SK-N-SH treated with all-trans-retinoic acid at 6 μM for 48 hours (cell line): Measurements from ENCODE around the gene NRARP.
A peak's percentile ranks its signal among the peaks of the same experiment; 100 is the strongest.

Experiments
- ATAC-seq: fragments of 200-7000 bp; cut with Tn5 transposase; 3 replicates; pipeline ENCODE4 v1.9.1; 2020; ENCODE audit warnings: mild to moderate bottlenecking, moderate library complexity
- ARNTL ChIP-seq: fragments of 450-650 bp; formaldehyde crosslinking; IDR thresholded peaks from 2 replicates; pipeline ENCODE4 v1.5.0; 2020; ENCODE audit warnings: low read depth, mild to moderate bottlenecking, moderate library complexity, borderline replicate concordance
- BACH2 ChIP-seq: fragments of 250-450 bp; sonication (Bioruptor Pico); IDR thresholded peaks from 2 replicates; pipeline ENCODE4 v1.9.0; 2021; ENCODE audit warnings: mild to moderate bottlenecking, borderline replicate concordance
- CSDC2 ChIP-seq: fragments of 250-450 bp; sonication (Bioruptor Pico); IDR thresholded peaks from 2 replicates; pipeline ENCODE4 v1.5.0; 2020; ENCODE audit warnings: mild to moderate bottlenecking, moderate library complexity
- CSRNP3 ChIP-seq: fragments of 250-450 bp; sonication (Bioruptor Pico); IDR thresholded peaks from 2 replicates; pipeline ENCODE4 v1.5.1; 2021; ENCODE audit warnings: mild to moderate bottlenecking, moderate library complexity
- ESRRG ChIP-seq: fragments of 250-450 bp; sonication (Bioruptor Pico); IDR thresholded peaks from 2 replicates; pipeline ENCODE4 v1.6.1; 2021; ENCODE audit warnings: mild to moderate bottlenecking
- GLIS3 ChIP-seq: fragments of 250-450 bp; sonication (Bioruptor Pico); IDR thresholded peaks from 2 replicates; pipeline ENCODE4 v1.5.0; 2020; ENCODE audit warnings: mild to moderate bottlenecking, moderate library complexity
- ISL1 ChIP-seq: fragments of 250-450 bp; sonication (Bioruptor Pico); IDR thresholded peaks from 2 replicates; pipeline ENCODE4 v2.1.2; 2022; ENCODE audit warnings: mild to moderate bottlenecking, moderate library complexity
- OSR1 ChIP-seq: fragments of 250-450 bp; sonication (Bioruptor Pico); IDR thresholded peaks from 2 replicates; pipeline ENCODE4 v1.8.0; 2022; ENCODE audit warnings: moderate library complexity, mild to moderate bottlenecking, inconsistent platforms
- PATZ1 ChIP-seq: fragments of 250-450 bp; sonication (Bioruptor Pico); IDR thresholded peaks from 2 replicates; pipeline ENCODE4 v1.8.0; 2020; ENCODE audit warnings: mild to moderate bottlenecking, moderate library complexity, borderline replicate concordance
- POU6F1 ChIP-seq: fragments of 250-450 bp; sonication (Bioruptor Pico); IDR thresholded peaks from 2 replicates; pipeline ENCODE4 v1.8.0; 2021; ENCODE audit warnings: low read depth, mild to moderate bottlenecking, moderate library complexity, borderline replicate concordance
- PPARA ChIP-seq: fragments of 250-450 bp; sonication (Bioruptor Pico); IDR thresholded peaks from 2 replicates; pipeline ENCODE4 v1.5.0; 2020; ENCODE audit warnings: mild to moderate bottlenecking, borderline replicate concordance
- RARB ChIP-seq: fragments of 250-450 bp; sonication (Bioruptor Pico); IDR thresholded peaks from 2 replicates; pipeline ENCODE4 v1.8.0; 2021; ENCODE audit warnings: mild to moderate bottlenecking, moderate library complexity
- SNAI2 ChIP-seq: fragments of 250-450 bp; sonication (Bioruptor Pico); IDR thresholded peaks from 2 replicates; pipeline ENCODE4 v1.5.0; 2020; ENCODE audit warnings: mild to moderate bottlenecking, moderate library complexity
- TOX ChIP-seq: fragments of 250-450 bp; sonication (Bioruptor Pico); IDR thresholded peaks from 2 replicates; pipeline ENCODE4 v1.8.0; 2021; ENCODE audit warnings: mild to moderate bottlenecking, moderate library complexity, borderline replicate concordance
- TSHZ2 ChIP-seq: fragments of 250-450 bp; sonication (Bioruptor Pico); IDR thresholded peaks from 2 replicates; pipeline ENCODE4 v1.5.0; 2020; ENCODE audit warnings: mild to moderate bottlenecking, moderate library complexity
- ZC3H10 ChIP-seq: fragments of 250-450 bp; sonication (Bioruptor Pico); IDR thresholded peaks from 2 replicates; pipeline ENCODE4 v1.5.1; 2021; ENCODE audit warnings: mild to moderate bottlenecking, moderate library complexity
- ZFP3 ChIP-seq: fragments of 250-450 bp; sonication (Bioruptor Pico); IDR thresholded peaks from 2 replicates; pipeline ENCODE4 v1.5.0; 2020; ENCODE audit warnings: mild to moderate bottlenecking, moderate library complexity
- ZFP30 ChIP-seq: fragments of 450-650 bp; formaldehyde crosslinking; IDR thresholded peaks from 2 replicates; pipeline ENCODE4 v1.5.0; 2022; ENCODE audit warnings: mild to moderate bottlenecking, moderate library complexity
- ZNF565 ChIP-seq: fragments of 450-650 bp; formaldehyde crosslinking; conservative IDR thresholded peaks from 2 replicates; pipeline ENCODE4 v1.5.0; 2020; ENCODE audit warnings: low read depth, mild to moderate bottlenecking, moderate library complexity
- ZNF70 ChIP-seq: fragments of 450-650 bp; formaldehyde crosslinking; IDR thresholded peaks from 2 replicates; pipeline ENCODE4 v1.5.0; 2020; ENCODE audit warnings: mild to moderate bottlenecking, moderate library complexity
- ZNF8 ChIP-seq: fragments of 450-650 bp; formaldehyde crosslinking; IDR thresholded peaks from 2 replicates; pipeline ENCODE4 v1.5.0; 2020; ENCODE audit warnings: mild to moderate bottlenecking, moderate library complexity

The NRARP gene

GRCh38 chr9:137302118-137302448, at the start of gene NRARP:
Gene NRARP, minus strand, starts transcription at chr9:137302271. Its CDS starts 343 bp downstream, at chr9:137301928.
- peak; percentile 55 for ATAC-seq
- TF ChIP-seq ZFP3 (CRISPR knock-in tag) = no peak
- no peak for TF ChIP-seq CSRNP3 (CRISPR knock-in tag)
- TF ChIP-seq POU6F1 (CRISPR knock-in tag) = no peak
- no peak for TF ChIP-seq ZNF565 (CRISPR knock-in tag)
- TF ChIP-seq ZNF70 (CRISPR knock-in tag) = no peak
- TF ChIP-seq GLIS3 (CRISPR knock-in tag) = no peak
- no peak for TF ChIP-seq RARB (CRISPR knock-in tag)

- TF ChIP-seq CSDC2 (CRISPR knock-in tag) (no peak), TOX (CRISPR knock-in tag) (no peak), ZFP30 (CRISPR knock-in tag) (no peak), OSR1 (no peak), ISL1 (CRISPR knock-in tag) (no peak), ZNF8 (CRISPR knock-in tag) (no peak), PPARA (no peak), POU6F1 (CRISPR knock-in tag) (no peak), GLIS3 (CRISPR knock-in tag) (no peak), PATZ1 (CRISPR knock-in tag) (no peak), CSRNP3 (CRISPR knock-in tag) (no peak), SNAI2 (CRISPR knock-in tag) (no peak), ZNF70 (CRISPR knock-in tag) (no peak), RARB (CRISPR knock-in tag) (no peak), ARNTL (CRISPR knock-in tag) (no peak), ZNF565 (CRISPR knock-in tag) (no peak), ZC3H10 (CRISPR knock-in tag) (no peak), BACH2 (CRISPR knock-in tag) (no peak), TSHZ2 (no peak), ESRRG (CRISPR knock-in tag) (no peak)
- ATAC-seq = no peak
Observed at GRCh38 chr9:137350696-137351584, 48.9 kb upstream of the NRARP start.
